ENCODE results near the gene DNAJC27. TPM values are rescaled to one million over a fixed set of nuclear protein-coding genes. Genes with fewer than 3 reads are reported as not detected.

DNAJC27 gene
- total and polyA plus RNA-seq, 2 experiments from 2014 or later = 7.4 to 11.3 TPM

DNA sequence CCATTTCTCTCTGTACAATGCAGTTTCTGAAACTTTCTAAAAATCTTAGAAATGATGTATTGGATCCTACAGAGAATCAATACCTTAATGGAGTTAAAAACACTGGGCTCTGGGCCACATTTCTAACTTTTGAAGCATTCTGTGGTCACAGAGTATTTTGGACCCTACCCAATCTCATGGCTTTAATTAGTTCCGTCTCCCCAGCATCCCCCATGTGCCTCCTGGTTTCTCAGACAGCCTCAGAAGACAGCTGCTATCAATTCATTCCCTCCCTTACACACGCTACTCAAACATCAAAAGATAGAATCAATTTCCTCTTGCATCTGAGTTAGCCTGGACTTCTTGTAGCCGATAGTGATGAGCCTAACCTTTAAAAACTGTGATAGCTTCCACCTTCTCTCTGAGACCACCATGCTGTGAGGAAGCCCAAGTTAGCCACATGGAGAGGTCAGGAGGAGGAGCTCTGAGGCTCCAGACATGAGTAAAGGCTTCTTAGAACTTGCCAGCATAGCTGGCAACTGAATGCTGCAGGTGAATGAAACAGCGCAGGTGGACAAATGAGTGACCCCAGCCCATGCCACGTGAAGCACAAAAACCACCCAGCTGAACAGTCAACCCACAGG is 62.1 kb downstream of the DNAJC27 start:
- Histone ChIP-seq H3K27ac (no peak overlapping the region), H3K4me1 (ENCODE audit: low read depth) (no peaks in the 10 kb centered on the region), H3K9me3 (ENCODE audit: low read depth) (no peaks in the 10 kb centered on the region), H3K27me3 (no peaks in the 10 kb centered on the region), H3K36me3 (no peaks in the 10 kb centered on the region), H3K4me3 (no peak overlapping the region)
- TF ChIP-seq, protein P1, sequence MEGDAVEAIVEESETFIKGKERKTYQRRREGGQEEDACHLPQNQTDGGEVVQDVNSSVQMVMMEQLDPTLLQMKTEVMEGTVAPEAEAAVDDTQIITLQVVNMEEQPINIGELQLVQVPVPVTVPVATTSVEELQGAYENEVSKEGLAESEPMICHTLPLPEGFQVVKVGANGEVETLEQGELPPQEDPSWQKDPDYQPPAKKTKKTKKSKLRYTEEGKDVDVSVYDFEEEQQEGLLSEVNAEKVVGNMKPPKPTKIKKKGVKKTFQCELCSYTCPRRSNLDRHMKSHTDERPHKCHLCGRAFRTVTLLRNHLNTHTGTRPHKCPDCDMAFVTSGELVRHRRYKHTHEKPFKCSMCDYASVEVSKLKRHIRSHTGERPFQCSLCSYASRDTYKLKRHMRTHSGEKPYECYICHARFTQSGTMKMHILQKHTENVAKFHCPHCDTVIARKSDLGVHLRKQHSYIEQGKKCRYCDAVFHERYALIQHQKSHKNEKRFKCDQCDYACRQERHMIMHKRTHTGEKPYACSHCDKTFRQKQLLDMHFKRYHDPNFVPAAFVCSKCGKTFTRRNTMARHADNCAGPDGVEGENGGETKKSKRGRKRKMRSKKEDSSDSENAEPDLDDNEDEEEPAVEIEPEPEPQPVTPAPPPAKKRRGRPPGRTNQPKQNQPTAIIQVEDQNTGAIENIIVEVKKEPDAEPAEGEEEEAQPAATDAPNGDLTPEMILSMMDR (IDR thresholded peaks at IDR 0.05; ENCODE audit: low read depth, low read length) = no peak
- peak in 1 of 2 donors; percentile 22 for DNase-seq (ENCODE audit: low read depth in 1 of 2, low spot score in 1 of 2)

DNA sequence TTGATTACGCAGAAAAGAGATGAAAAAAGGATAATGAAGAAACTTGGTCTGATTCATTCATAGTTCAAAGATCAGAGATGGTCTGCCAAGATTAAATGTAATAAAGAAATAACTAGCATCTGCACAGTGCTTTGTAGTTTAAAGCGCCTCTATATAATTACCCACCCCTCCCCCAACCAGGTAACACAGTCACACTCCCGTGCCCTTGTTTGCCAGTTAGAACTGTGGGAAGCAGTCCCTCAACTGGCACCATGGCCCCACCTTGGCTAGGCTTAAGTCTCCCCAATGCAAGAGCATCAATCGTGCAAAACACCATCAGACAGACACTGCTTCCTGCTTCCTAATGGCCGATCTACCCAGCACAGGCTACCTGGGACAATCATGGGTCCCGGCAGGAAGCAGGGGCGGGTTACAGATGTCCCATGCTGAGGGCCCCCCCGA is 63.3 kb downstream of the DNAJC27 start:
- H3K36me3 ChIP-seq = no peaks in the 10 kb centered on the region
- H3K27me3 ChIP-seq = no peaks in the 10 kb centered on the region
- TF ChIP-seq, protein P1 (IDR thresholded peaks at IDR 0.05; ENCODE audit: low read depth, low read length) = no peak
- H3K4me1 ChIP-seq (ENCODE audit: low read depth) = no peaks in the 10 kb centered on the region
- no peaks in the 10 kb centered on the region for H3K9me3 ChIP-seq (ENCODE audit: low read depth)
- H3K4me3 ChIP-seq = no peak overlapping the region
- no peak for DNase-seq (ENCODE audit: low read depth in 1 of 2, low spot score in 1 of 2)
- H3K27ac ChIP-seq = no peak overlapping the region

- DNase-seq (ENCODE audit: low read depth in 1 of 2, low spot score in 1 of 2) = peak in 1 of 2 donors; percentile 44
- Histone ChIP-seq H3K4me3 (no peak overlapping the region), H3K9me3 (ENCODE audit: low read depth) (no peaks in the 10 kb centered on the region), H3K27ac (no peak overlapping the region), H3K27me3 (no peaks in the 10 kb centered on the region), H3K36me3 (no peaks in the 10 kb centered on the region), H3K4me1 (ENCODE audit: low read depth) (no peaks in the 10 kb centered on the region)
- TF ChIP-seq, protein P1 (IDR thresholded peaks at IDR 0.05; ENCODE audit: low read depth, low read length) = no peak
Observed at GRCh38 chr2:24907116-24907515, 64.6 kb downstream of the DNAJC27 start.

- Histone ChIP-seq H3K4me3 (no peak overlapping the region), H3K9me3 (ENCODE audit: low read depth) (no peaks in the 10 kb centered on the region), H3K36me3 (no peaks in the 10 kb centered on the region), H3K27ac (no peak overlapping the region), H3K27me3 (no peaks in the 10 kb centered on the region), H3K4me1 (ENCODE audit: low read depth) (no peaks in the 10 kb centered on the region)
- no peak for DNase-seq (ENCODE audit: low read depth in 1 of 2, low spot score in 1 of 2)
- TF ChIP-seq, protein P1 (IDR thresholded peaks at IDR 0.05; ENCODE audit: low read depth, low read length) = no peak
Observed at GRCh38 chr2:24906466-24906865, 65.3 kb downstream of the DNAJC27 start.

DNA sequence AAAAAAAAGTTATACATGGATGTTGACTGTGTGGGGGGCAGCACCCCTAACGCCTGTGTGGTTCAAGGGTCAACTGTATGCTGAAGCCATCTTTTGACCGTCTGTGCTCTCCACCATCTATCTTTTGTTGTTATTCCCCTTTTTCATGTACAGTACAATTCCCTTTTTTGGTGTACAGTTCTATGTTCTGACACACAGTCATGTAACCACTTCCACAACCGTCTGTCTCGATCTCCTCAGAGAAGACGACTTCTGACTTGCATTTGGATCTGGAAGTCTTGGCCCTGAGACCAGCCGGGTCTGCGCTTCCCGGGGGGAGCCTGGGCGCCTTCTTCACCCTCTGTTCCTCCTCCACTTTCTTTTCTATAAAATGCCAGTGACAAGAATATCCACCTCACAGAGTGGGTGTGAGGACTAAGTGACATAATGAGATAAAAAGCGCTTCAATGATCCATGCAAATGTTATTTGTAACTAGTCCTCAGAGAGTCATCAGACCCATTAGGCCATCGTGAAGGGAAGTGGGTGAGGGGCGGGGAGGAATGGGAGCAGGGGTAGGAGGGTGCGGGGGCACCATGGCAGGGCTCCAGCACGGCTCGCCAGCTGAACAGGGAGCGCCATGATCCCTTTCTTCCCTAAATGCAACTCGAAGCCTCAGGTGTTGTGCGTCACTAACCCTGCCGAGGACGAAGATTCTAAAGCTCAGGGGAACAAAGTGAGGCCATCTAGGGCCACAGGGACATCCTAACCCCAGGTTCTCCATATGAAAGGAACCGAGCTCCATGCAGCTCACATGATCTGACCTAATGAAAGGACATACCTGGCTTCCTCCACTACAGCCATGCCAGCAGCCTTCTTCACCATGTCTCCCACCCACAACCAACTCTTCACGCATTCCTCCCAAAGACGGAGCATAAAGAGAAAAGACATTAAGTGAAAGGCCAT is 68.3 kb downstream of the DNAJC27 start:
- no peaks in the 10 kb centered on the region for H3K36me3 ChIP-seq
- TF ChIP-seq, protein P1 (IDR thresholded peaks at IDR 0.05; ENCODE audit: low read depth, low read length) = no peak
- H3K4me1 ChIP-seq (ENCODE audit: low read depth) = no peaks in the 10 kb centered on the region

More for the DNA sequence above, 68.3 kb downstream of the DNAJC27 start:
- Histone ChIP-seq H3K9me3 (ENCODE audit: low read depth) (no peaks in the 10 kb centered on the region), H3K4me3 (no peak overlapping the region), H3K27me3 (no peaks in the 10 kb centered on the region), H3K27ac (no peak overlapping the region)
- no peak for DNase-seq (ENCODE audit: low read depth in 1 of 2, low spot score in 1 of 2)

Measured in cardiac muscle cell (in vitro differentiated cells and primary cell).